Fibroblast of the aortic adventitia (primary cell): ENCODE data around the gene MRPL43. TPM values are rescaled to one million over a fixed set of nuclear protein-coding genes. Genes with fewer than 3 reads are reported as not detected.

Experiments
- DNase-seq: peaks from one replicate; pipeline ENCODE4 v3.0.0-alpha.2; 2010; ENCODE audit warnings: low read depth
- H3K4me3 ChIP-seq: 2 replicates; pipeline ENCODE4 v1.5.1; 2011; ENCODE audit warnings: low read depth, mild to moderate bottlenecking, control low read depth, low read length, moderate library complexity
- CTCF ChIP-seq: IDR thresholded peaks from 2 replicates; pipeline ENCODE4 v1.5.1; 2011; ENCODE audit warnings: mild to moderate bottlenecking, low read length, control low read depth, inconsistent platforms; ENCODE audit not compliant: insufficient read depth
- total RNA-seq: library from RNA; depleted of rRNA; stranded (reverse); fragments of >200 nt; gene quantifications from 2 replicates; pipeline ENCODE4 v1.2.3, GENCODE V29; 2012; ENCODE audit warnings: low replicate concordance

MRPL43 gene
- total RNA-seq, 1 donor: 38.2 TPM

GRCh38 chr10:101031796-101032636, 44.7 kb upstream of the MRPL43 start:
- peak overlapping the region; percentile 92 for H3K4me3 ChIP-seq
- TF ChIP-seq CTCF: no peak
- DNase-seq: peak; percentile 68

- peak; percentile 95 for DNase-seq
- TF ChIP-seq CTCF: no peak
- peak within 1 kb of the TSS; percentile 92 for H3K4me3 ChIP-seq
Measured at GRCh38 chr10:101031128-101031795, 44.0 kb upstream of the MRPL43 start, which contains the start of the genes PDZD7 and SFXN3. TSS of gene PDZD7 (minus strand) at chr10:101031129. CDS start at chr10:101030219, 910 bp downstream. TSS of gene SFXN3 (plus strand) at chr10:101031234. CDS start at chr10:101034695, 3,461 bp downstream.

- TF ChIP-seq CTCF: no peak
- H3K4me3 ChIP-seq: peak overlapping the region; percentile 92
- no peak for DNase-seq
Measured at GRCh38 chr10:101030496-101031127, 43.3 kb upstream of the MRPL43 start.

GRCh38 chr10:101029520-101030295, 42.4 kb upstream of the MRPL43 start:
- TF ChIP-seq CTCF: peak; percentile 16
- H3K4me3 ChIP-seq: no peak overlapping the region
- no peak for DNase-seq

- no peak for DNase-seq
- H3K4me3 ChIP-seq: no peak overlapping the region
- no peak for TF ChIP-seq CTCF
Measured at GRCh38 chr10:101028446-101029337, 41.4 kb upstream of the MRPL43 start.
